Liver (tissue), 9 donors: ENCODE results near the gene THAP11. TPM values are rescaled to one million over a fixed set of nuclear protein-coding genes. Genes with fewer than 3 reads are reported as not detected.

Experiments used
- DNase-seq: peaks from one replicate; pipeline ENCODE4 v3.0.0-alpha.2; 2017; ENCODE audit warnings: low spot score
- H3K27ac ChIP-seq, 2 donors: one replicate each; pipeline ENCODE4 v1.7.0; 2013; ENCODE audit warnings: inconsistent platforms in 2 of 2, low read length in 2 of 2, control low read depth in 1 of 2, low read depth in 1 of 2, mild to moderate bottlenecking in 1 of 2
- H3K27me3 ChIP-seq, 4 donors: one replicate each; pipeline versions ENCODE4 v1.6.1 to v1.7.0; 2013; ENCODE audit warnings: low read length in 3 of 4, inconsistent platforms in 1 of 4, mild to moderate bottlenecking in 1 of 4, moderate library complexity in 1 of 4; ENCODE audit not compliant: control insufficient read depth in 4 of 4, insufficient read depth in 4 of 4
- H3K36me3 ChIP-seq, 4 donors: one replicate each; pipeline versions ENCODE4 v1.6.1 to v1.7.0; 2013; ENCODE audit warnings: low read length in 3 of 4, mild to moderate bottlenecking in 3 of 4, low read depth in 1 of 4, moderate library complexity in 1 of 4; ENCODE audit not compliant: control insufficient read depth in 4 of 4, insufficient read depth in 3 of 4
- H3K4me1 ChIP-seq, 4 donors: one replicate each; pipeline versions ENCODE4 v1.6.1 to v1.7.0; 2013; ENCODE audit warnings: low read length in 3 of 4, mild to moderate bottlenecking in 3 of 4, moderate library complexity in 1 of 4; ENCODE audit not compliant: control insufficient read depth in 4 of 4, insufficient read depth in 4 of 4
- H3K4me3 ChIP-seq, 3 donors: one replicate each; pipeline versions ENCODE4 v1.6.1 to v1.7.0; 2013; ENCODE audit warnings: low read length in 3 of 3, control low read depth in 1 of 3, low read depth in 1 of 3, mild to moderate bottlenecking in 1 of 3
- H3K9ac ChIP-seq, 2 donors: one replicate each; pipeline ENCODE4 v1.7.0; 2013; ENCODE audit warnings: low read length in 2 of 2, mild to moderate bottlenecking in 2 of 2, moderate library complexity in 2 of 2, control low read depth in 1 of 2, low read depth in 1 of 2
- H3K9me3 ChIP-seq, 4 donors: one replicate each; pipeline versions ENCODE4 v1.6.1 to v1.7.0; 2013; ENCODE audit warnings: low read length in 3 of 4; ENCODE audit not compliant: control insufficient read depth in 4 of 4
- ATF3 ChIP-seq: IDR thresholded peaks from 2 replicates; pipeline ENCODE4 v1.6.1; 2016; ENCODE audit warnings: antibody characterized with exemption
- CTCF ChIP-seq: fragments of 150-350 bp; IDR thresholded peaks from 2 replicates; pipeline ENCODE4 v1.5.1; 2017; ENCODE audit warnings: improper control_type of control experiment, low read depth, low read length; ENCODE audit not compliant: missing input control
- EGR1 ChIP-seq, 2 donors: IDR thresholded peaks; 2 replicates each; pipeline ENCODE4 v1.6.1; 2016 to 2018; ENCODE audit warnings: antibody characterized with exemption in 2 of 2, low read depth in 2 of 2
- FOXA1 ChIP-seq: IDR thresholded peaks from 2 replicates; pipeline ENCODE4 v1.6.1; 2016; ENCODE audit warnings: antibody characterized with exemption
- FOXA2 ChIP-seq: IDR thresholded peaks from 2 replicates; pipeline ENCODE4 v1.6.1; 2016; ENCODE audit warnings: antibody characterized with exemption
- GABPA ChIP-seq, 2 donors: IDR thresholded peaks in 1 of 2; conservative IDR thresholded peaks in 1 of 2; 2 replicates each; pipeline ENCODE4 v1.6.1; 2016; ENCODE audit warnings: antibody characterized with exemption in 2 of 2, mild to moderate bottlenecking in 1 of 2, moderate library complexity in 1 of 2
- HNF4A ChIP-seq, 2 donors: conservative IDR thresholded peaks; 2 replicates each; pipeline ENCODE4 v1.6.1; 2016; ENCODE audit warnings: antibody characterized with exemption in 2 of 2, mild to moderate bottlenecking in 2 of 2
- HNF4G ChIP-seq: IDR thresholded peaks from 2 replicates; pipeline ENCODE4 v1.6.1; 2016; ENCODE audit warnings: antibody characterized with exemption
- JUND ChIP-seq, 2 donors: IDR thresholded peaks; 2 replicates each; pipeline ENCODE4 v1.6.1; 2016; ENCODE audit warnings: antibody characterized with exemption in 2 of 2
- MAX ChIP-seq: IDR thresholded peaks from 2 replicates; pipeline ENCODE4 v1.6.1; 2016; ENCODE audit warnings: antibody characterized with exemption
- NR2F2 ChIP-seq: IDR thresholded peaks from 2 replicates; pipeline ENCODE4 v1.6.1; 2016; ENCODE audit warnings: antibody characterized with exemption
- RAD21 ChIP-seq, 2 donors: IDR thresholded peaks; 2 replicates each; pipeline ENCODE4 v1.6.1; 2016; ENCODE audit warnings: antibody characterized with exemption in 2 of 2, mild to moderate bottlenecking in 2 of 2
- RXRA ChIP-seq, 2 donors: IDR thresholded peaks; 2 replicates each; pipeline ENCODE4 v1.6.1; 2017 to 2018; ENCODE audit warnings: antibody characterized with exemption in 2 of 2, mild to moderate bottlenecking in 1 of 2
- SP1 ChIP-seq: IDR thresholded peaks from 2 replicates; pipeline ENCODE4 v1.6.1; 2018; ENCODE audit warnings: antibody characterized with exemption, mild to moderate bottlenecking
- TAF1 ChIP-seq: conservative IDR thresholded peaks from 2 replicates; pipeline ENCODE4 v1.6.1; 2016; ENCODE audit warnings: antibody characterized with exemption, mild to moderate bottlenecking
- YY1 ChIP-seq: IDR thresholded peaks from 2 replicates; pipeline ENCODE4 v1.6.1; 2016; ENCODE audit warnings: antibody characterized with exemption, mild to moderate bottlenecking
- WGBS: extraction: QIAGEN DNeasy Blood & Tissue Kit; methylation state at CpG from one replicate; pipeline ENCODE4 v1.1.7; 2013; 5-methylcytosine and 5-hydroxymethylcytosine counted together
- polyA plus RNA-seq, 2 donors: library from polyadenylated mRNA; stranded (reverse) in 1 of 2; unstranded in 1 of 2; fragments of 200-250 nt in 1 of 2; fragments of >200 nt in 1 of 2; fragmentation: Nextera tagmentation in 1 of 2; extraction: Ambion mirVana in 1 of 2; gene quantifications; one replicate each; pipeline versions ENCODE4 v1.2.1 to v1.2.3, GENCODE V29; 2013 to 2015
- total RNA-seq, 2 donors: library from RNA; depleted of rRNA; stranded (reverse); fragments of >200 nt; gene quantifications; one replicate each; pipeline ENCODE4 v1.2.3, GENCODE V29; 2014
- TF ChIP-seq, protein P1 (sequence below): IDR thresholded peaks from 2 replicates; pipeline ENCODE4 v1.6.1; 2016; ENCODE audit warnings: antibody characterized with exemption
- TF ChIP-seq, protein P2 (sequence below): IDR thresholded peaks from 2 replicates; pipeline ENCODE4 v1.6.1; 2016; ENCODE audit warnings: antibody characterized with exemption, mild to moderate bottlenecking
- donor health status: healthy.
- donor health status: healthy.
- donor health status: healthy.
- donor health status: healthy.
- donor health status: healthy.

The THAP11 gene
- total and polyA plus RNA-seq, 4 donors = 6.7 to 19.7 (median 11.8) TPM

DNA sequence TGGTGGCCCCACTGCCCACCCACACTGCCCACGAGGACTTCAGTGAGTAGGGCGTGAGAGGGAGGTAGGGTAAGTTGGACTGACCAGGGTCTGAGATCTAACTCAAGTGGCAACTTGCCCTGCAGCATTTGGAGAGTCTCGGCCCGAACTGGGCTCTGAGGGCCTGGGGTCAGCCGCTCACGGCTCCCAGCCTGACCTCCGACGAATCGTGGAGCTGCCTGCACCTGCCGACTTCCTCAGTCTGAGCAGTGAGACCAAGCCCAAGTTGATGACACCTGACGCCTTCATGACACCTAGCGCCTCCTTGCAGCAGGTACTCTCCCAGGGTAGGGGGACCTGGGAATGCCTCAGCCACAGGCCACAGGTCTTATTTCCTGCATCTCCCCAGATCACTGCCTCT lies 37.3 kb downstream of the THAP11 start:
- Histone ChIP-seq H3K9me3 (no peaks in the 10 kb centered on the region), H3K4me3 (no peak overlapping the region), H3K36me3 (peaks cover 30 to 71% (median 47%) of the 10 kb centered on the region in 4 donors), H3K9ac (no peak overlapping the region), H3K27me3 (no peaks in the 10 kb centered on the region), H3K4me1 (peaks cover 0 to 33% (median 18%) of the 10 kb centered on the region in 4 donors), H3K27ac (no peak overlapping the region)
- no peak for TF ChIP-seq SP1
- TF ChIP-seq MAX = no peak
- no peak for TF ChIP-seq ATF3
- TF ChIP-seq, protein P1, sequence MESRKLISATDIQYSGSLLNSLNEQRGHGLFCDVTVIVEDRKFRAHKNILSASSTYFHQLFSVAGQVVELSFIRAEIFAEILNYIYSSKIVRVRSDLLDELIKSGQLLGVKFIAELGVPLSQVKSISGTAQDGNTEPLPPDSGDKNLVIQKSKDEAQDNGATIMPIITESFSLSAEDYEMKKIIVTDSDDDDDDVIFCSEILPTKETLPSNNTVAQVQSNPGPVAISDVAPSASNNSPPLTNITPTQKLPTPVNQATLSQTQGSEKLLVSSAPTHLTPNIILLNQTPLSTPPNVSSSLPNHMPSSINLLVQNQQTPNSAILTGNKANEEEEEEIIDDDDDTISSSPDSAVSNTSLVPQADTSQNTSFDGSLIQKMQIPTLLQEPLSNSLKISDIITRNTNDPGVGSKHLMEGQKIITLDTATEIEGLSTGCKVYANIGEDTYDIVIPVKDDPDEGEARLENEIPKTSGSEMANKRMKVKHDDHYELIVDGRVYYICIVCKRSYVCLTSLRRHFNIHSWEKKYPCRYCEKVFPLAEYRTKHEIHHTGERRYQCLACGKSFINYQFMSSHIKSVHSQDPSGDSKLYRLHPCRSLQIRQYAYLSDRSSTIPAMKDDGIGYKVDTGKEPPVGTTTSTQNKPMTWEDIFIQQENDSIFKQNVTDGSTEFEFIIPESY = no peak
- TF ChIP-seq CTCF = no peak
- no peak for TF ChIP-seq NR2F2
- TF ChIP-seq EGR1 (IDR thresholded peaks at IDR 0.05; ENCODE audit: low read depth in 2 of 2) = no peak
- TF ChIP-seq JUND (IDR thresholded peaks at IDR 0.05) = no peak
- TF ChIP-seq FOXA2 = no peak
- no peak for TF ChIP-seq FOXA1
- no peak for TF ChIP-seq YY1
- TF ChIP-seq, protein P2, sequence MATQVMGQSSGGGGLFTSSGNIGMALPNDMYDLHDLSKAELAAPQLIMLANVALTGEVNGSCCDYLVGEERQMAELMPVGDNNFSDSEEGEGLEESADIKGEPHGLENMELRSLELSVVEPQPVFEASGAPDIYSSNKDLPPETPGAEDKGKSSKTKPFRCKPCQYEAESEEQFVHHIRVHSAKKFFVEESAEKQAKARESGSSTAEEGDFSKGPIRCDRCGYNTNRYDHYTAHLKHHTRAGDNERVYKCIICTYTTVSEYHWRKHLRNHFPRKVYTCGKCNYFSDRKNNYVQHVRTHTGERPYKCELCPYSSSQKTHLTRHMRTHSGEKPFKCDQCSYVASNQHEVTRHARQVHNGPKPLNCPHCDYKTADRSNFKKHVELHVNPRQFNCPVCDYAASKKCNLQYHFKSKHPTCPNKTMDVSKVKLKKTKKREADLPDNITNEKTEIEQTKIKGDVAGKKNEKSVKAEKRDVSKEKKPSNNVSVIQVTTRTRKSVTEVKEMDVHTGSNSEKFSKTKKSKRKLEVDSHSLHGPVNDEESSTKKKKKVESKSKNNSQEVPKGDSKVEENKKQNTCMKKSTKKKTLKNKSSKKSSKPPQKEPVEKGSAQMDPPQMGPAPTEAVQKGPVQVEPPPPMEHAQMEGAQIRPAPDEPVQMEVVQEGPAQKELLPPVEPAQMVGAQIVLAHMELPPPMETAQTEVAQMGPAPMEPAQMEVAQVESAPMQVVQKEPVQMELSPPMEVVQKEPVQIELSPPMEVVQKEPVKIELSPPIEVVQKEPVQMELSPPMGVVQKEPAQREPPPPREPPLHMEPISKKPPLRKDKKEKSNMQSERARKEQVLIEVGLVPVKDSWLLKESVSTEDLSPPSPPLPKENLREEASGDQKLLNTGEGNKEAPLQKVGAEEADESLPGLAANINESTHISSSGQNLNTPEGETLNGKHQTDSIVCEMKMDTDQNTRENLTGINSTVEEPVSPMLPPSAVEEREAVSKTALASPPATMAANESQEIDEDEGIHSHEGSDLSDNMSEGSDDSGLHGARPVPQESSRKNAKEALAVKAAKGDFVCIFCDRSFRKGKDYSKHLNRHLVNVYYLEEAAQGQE = no peak
- no peak for TF ChIP-seq GABPA (IDR thresholded peaks at IDR 0.05 in 1 of 2, conservative IDR thresholded peaks at IDR 0.05 in 1 of 2)
- TF ChIP-seq TAF1 = no peak
- no peak for TF ChIP-seq HNF4G
- 95% methylated on average over 12 of the region's 12 CpGs for WGBS
- DNase-seq = no peak

DNA sequence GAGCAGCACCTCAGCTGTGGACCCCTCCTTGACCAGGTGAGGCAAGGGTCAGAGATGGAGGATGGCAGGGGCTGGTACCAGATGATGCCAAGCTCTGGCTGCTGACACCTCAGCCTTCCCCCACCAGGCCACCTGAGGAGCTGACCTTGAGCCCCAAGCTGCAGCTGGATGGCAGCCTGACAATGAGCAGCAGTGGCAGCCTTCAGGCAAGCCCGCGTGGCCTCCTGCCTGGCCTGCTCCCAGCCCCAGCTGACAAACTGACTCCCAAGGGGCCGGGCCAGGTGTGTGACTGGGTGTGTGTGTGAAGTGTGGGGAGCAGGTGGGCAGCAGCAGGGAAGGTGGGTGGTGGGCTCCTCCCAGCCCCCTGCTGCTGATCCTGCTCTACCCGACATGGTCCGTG lies 37.8 kb downstream of the THAP11 start:
- Histone ChIP-seq H3K27ac (no peak overlapping the region), H3K9me3 (no peaks in the 10 kb centered on the region), H3K27me3 (no peaks in the 10 kb centered on the region), H3K9ac (no peak overlapping the region), H3K36me3 (peaks cover 30 to 71% (median 47%) of the 10 kb centered on the region in 4 donors), H3K4me1 (peaks cover 2 to 33% (median 16%) of the 10 kb centered on the region in 4 donors), H3K4me3 (no peak overlapping the region)
- 94% methylated on average over 5 of the region's 5 CpGs for WGBS
- no peak for DNase-seq
- TF ChIP-seq FOXA2 (no peak), RAD21 (IDR thresholded peaks at IDR 0.05) (no peak), CTCF (no peak), TAF1 (no peak), MAX (no peak), ATF3 (no peak), SP1 (no peak), YY1 (no peak), HNF4A (conservative IDR thresholded peaks at IDR 0.05) (no peak), FOXA1 (no peak), NR2F2 (no peak), JUND (IDR thresholded peaks at IDR 0.05) (no peak), HNF4G (no peak), RXRA (IDR thresholded peaks at IDR 0.05) (no peak)
- TF ChIP-seq, protein P1 = no peak
